Glomerular endothelial cell (primary cell): ENCODE results near the gene ZNF485. TPM values are rescaled to one million over a fixed set of nuclear protein-coding genes. Genes with fewer than 3 reads are reported as not detected.
A peak's percentile ranks its signal among the peaks of the same experiment; 100 is the strongest.
"Not testable (repeated sequence)": the region's sequence is repeated elsewhere in the genome, so short reads cannot be mapped to it uniquely, and the experiment has no call there.

Experiments
- DNase-seq: peaks from one replicate; pipeline ENCODE4 v3.0.0-alpha.2; 2011; ENCODE audit warnings: low read depth, low spot score; ENCODE audit errors: extremely low read depth
- total RNA-seq: library from RNA; depleted of rRNA; stranded (reverse); fragments of >200 nt; gene quantifications from 2 replicates; pipeline ENCODE4 v1.2.3, GENCODE V29; 2015

ZNF485 gene
- total RNA-seq, 1 donor from 2014 or later, result 0.76 TPM

DNA sequence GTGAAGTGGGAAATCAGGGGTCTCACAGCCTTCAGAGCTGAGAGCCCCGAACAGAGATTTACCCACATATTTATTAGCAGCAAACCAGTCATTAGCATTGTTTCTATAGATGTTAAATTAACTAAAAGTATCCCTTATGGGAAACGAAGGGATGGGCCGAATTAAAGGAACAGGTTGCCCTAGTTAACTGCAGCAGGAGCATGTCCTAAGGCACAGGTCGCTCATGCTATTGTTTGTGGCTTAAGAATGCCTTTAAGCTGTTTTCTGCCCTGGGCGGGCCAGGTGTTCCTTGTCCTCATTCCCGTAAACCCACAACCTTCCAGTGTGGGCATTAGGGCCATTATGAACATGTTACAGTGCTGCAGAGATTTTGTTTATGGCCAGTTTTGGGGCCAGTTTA is 4.7 kb upstream of the ZNF485 start:
- not testable (repeated sequence) for DNase-seq

- DNase-seq, result no peak
These were observed 352 bp upstream of the ZNF485 start for GRCh38 chr10:43605850-43606322.

DNA sequence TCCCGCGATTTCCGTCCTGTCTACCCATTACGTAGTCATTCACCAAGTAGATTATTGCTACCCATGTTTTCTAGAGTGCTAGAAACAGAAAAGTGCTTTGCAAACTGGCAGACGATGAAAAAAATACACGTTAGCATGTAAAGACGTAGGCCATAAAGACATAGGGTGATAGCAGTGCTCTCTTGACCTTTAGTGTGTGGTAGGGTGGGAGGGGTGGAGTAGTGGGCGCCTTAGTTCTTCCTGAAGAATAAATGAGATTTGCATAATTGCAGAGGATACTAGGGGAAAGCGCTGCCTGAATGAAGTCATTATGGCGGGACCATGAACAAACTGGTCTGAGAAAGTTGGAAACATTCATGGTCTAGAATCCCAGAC is 948 bp downstream of the ZNF485 start:
- DNase-seq, result no peak

GRCh38 chr10:43610636-43611035 is 4.4 kb downstream of the ZNF485 start:
- no peak for DNase-seq

- no peak for DNase-seq
These were observed 10.6 kb downstream of the ZNF485 start for GRCh38 chr10:43616697-43617370.

DNA sequence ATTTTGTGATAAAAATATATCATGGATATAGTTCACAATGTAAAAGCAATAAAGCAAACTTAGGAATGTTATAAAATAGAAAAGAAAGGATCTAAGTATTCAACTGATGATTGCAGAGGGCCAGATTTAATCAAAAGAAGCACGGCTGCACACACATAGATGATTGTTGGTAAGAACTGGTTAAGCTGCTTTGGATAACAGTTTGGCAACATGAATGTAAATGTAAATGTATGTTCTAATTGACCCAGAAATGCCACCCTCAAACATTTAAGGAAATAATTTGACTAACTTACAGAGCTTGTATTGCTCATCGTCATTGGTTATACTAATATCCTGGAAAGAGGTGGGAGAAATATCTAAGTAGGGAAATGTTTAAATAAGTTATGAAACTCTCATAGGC is 13.1 kb downstream of the ZNF485 start:
- DNase-seq, result no peak

GRCh38 chr10:43622038-43622437 is 15.8 kb downstream of the ZNF485 start:
- no peak for DNase-seq

DNA sequence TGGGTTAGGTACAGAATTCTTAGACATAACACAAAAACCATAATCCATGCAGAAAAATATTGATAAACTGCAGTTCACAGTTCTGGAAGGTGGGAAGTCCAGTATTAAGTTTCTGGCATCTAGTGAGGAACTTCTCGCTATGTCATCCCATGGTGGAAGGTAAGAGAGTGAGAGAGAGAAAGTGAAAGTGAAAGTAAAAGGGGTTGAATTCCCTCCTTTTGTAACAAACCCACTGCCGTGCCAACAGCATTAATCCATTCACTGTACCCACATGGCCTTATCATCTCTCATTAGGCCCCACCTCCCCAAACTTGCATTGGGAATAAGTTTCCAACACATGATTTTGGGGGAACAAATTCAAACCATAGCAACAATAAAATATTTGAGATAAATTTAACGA is 17.1 kb downstream of the ZNF485 start:
- no peak for DNase-seq

GRCh38 chr10:43627942-43628341 is 21.7 kb downstream of the ZNF485 start:
- no peak for DNase-seq

DNA sequence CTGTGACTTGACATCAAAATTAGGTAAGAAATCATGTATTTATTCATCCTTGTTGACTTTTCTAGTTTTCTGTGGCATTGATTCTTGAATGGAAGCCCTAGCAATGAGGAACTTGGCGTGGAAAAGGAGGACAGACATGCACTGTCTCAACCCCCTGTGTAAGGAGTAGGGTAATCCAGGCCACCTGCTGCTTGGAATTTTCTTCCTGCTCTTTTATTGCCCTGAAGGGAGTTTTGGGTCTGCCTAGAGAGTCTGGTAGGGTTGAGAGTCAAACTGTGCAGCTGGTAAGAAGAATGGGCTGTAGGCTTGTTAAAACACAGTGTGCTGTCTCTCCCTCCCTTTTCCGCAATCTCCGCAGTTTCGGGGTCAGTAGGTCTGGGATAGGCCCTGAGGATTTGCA is 22.7 kb downstream of the ZNF485 start:
- DNase-seq, result no peak

DNA sequence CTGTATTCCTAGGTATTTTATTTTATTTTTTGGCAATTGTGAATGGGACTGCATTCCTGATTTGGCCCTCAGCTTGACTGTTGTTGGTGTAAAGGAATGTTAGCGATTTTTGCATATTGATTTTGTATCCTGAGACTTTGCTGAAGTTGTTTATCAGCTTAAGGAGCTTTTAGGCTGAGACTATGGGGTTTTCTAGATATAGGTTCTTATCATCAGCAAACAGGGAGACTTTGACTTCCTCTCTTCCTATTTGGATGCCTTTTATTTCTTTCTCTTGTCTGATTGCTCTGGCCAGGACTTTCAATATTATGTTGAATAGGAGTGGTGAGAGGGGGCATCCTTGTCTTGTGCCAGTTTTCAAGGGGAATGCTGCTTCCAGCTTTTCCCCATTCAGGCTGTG is 29.6 kb downstream of the ZNF485 start:
- not testable (repeated sequence) for DNase-seq

- DNase-seq, result no peak
These were observed 34.4 kb downstream of the ZNF485 start for GRCh38 chr10:43640603-43641002.

DNA sequence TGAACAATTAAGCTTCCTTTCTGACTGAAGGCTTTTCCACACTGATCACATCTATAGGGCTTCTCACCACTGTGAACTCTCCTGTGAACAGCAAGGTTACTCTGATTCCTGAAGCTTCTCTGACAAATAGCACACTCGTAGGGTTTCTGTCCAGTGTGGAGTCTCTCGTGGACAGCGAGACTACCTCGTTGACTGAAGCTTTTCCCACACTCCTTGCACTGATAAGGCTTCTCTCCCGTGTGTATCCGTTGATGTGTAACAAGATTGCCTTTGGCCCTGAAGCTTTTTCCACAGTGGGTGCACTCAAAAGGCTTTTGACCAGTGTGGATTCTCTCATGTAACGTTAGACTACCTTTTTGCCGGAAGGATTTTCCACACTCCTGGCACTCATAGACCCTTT is 38.0 kb downstream of the ZNF485 start:
- DNase-seq, result no peak

- DNase-seq, result no peak
These were observed 39.6 kb downstream of the ZNF485 start for GRCh38 chr10:43645866-43646265.

DNA sequence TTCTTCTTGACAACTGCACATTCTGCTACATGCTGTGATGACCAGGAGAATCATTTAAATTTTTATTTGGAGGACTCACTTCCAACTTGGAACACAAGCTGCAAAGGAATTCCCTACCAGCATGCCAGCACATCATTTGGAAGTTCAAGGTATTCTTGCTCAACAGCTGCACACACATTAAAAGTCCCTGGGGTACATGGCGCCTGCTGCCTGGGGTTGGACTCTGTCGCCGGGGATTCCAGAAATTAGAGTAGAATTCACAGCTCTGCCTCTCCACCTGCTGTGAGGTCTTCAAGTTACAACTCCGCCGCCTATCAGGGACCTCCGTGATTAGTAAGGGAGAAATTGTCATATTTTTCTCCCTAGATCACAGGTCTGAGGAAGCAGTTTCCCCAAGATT is 41.3 kb downstream of the ZNF485 start:
- no peak for DNase-seq

- no peak for DNase-seq
These were observed 41.8 kb downstream of the ZNF485 start for GRCh38 chr10:43648095-43648397.

DNA sequence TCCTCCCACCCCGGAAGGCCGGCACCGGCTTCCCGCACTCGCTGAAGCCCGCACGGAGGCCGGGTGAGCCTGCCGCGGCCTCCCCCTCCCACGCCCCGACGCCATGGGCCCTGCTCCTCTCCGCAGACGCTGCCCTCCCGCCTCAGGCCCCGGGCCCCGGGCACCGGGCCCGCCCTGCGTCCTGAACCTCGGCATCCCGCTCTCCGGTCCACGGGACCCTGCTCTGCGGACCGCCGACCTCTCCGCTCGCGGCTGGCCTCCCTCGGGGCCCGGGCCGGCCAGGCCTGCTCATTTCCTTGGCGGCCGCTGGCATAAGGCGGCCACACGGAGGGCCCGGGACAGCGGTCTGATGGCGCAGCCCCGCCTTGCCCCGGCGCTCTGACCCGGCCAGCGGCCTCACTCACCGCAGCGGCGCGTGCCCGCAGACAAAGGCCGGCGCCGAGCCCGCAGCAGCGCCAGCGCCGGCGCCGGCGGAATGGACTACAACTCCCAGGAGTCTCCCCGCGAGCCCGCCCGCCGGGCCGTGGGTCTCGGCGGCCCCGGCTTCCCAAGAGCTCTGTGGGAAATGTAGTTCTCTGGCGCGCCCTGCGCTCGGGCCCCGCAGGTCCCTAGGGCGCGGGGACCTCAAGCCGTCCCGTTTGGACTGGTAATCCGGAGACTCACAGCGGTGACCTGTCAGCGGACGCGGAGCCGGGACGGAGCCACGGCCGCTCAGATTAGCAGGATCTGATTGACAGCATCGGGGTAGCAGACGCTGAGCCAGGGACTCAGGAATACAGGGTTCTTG is 42.4 kb downstream of the ZNF485 start, which contains the start of gene ZNF32:
Gene ZNF32 (minus strand): TSS at position 484 of the 787 bp plus-strand sequence. CDS start 2,748 bp downstream, outside the sequence.
- DNase-seq, result peak; percentile 18

GRCh38 chr10:43649185-43649523 is 42.9 kb downstream of the ZNF485 start:
- no peak for DNase-seq

- DNase-seq, result no peak
These were observed 47.5 kb downstream of the ZNF485 start for GRCh38 chr10:43653746-43654145.

DNA sequence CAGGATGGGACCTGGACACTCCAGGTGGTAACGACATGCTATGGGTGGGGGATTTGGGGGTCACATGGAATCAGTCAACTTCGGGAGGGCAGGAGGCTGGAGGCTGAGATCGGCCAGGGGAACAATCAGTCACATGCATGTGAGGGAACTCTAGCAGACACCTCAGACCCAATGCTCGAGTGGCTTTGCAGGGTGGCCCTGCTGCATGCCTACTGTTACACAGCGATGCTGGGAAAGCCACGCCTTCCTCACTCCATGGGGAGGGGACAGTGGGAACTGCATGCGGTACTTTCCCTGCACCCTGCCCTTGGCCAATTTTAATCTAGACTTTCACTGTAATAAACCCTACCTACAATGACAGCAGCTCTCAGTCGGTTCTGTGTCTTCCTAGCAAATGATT is 49.1 kb downstream of the ZNF485 start:
- DNase-seq, result no peak

GRCh38 chr10:43658227-43658626 is 52.0 kb downstream of the ZNF485 start:
- no peak for DNase-seq

- no peak for DNase-seq
These were observed 58.8 kb downstream of the ZNF485 start for GRCh38 chr10:43665054-43665453.
